Fibroblast of lung (primary cell): ENCODE results near the gene WDPCP. TPM values are rescaled to one million over a fixed set of nuclear protein-coding genes. Genes with fewer than 3 reads are reported as not detected.
A peak's percentile ranks its signal among the peaks of the same experiment; 100 is the strongest.

ENCODE experiments used
- DNase-seq, 2 donors: peaks; one replicate each; pipeline versions ENCODE4 v3.0.0 to v3.0.0-alpha.2; 2010; ENCODE audit warnings: low read depth in 2 of 2
- H2AFZ ChIP-seq: 2 replicates; pipeline ENCODE4 v1.5.1; 2012; ENCODE audit warnings: low read length, control low read depth, inconsistent platforms
- H3K27ac ChIP-seq: 2 replicates; pipeline ENCODE4 v1.5.1; 2011; ENCODE audit warnings: low read length, control low read depth; ENCODE audit not compliant: insufficient read depth
- H3K27me3 ChIP-seq: 2 replicates; pipeline ENCODE4 v1.5.1; 2011; ENCODE audit warnings: mild to moderate bottlenecking, low read length; ENCODE audit not compliant: control insufficient read depth, insufficient read depth
- H3K36me3 ChIP-seq: 2 replicates; pipeline ENCODE4 v1.5.1; 2011; ENCODE audit warnings: low read length; ENCODE audit not compliant: control insufficient read depth, insufficient read depth
- H3K4me1 ChIP-seq: 2 replicates; pipeline ENCODE4 v1.5.1; 2011; ENCODE audit warnings: low read length; ENCODE audit not compliant: control insufficient read depth, insufficient read depth; ENCODE audit errors: extremely low read depth
- H3K4me2 ChIP-seq: 2 replicates; pipeline ENCODE4 v1.5.1; 2011; ENCODE audit warnings: low read length, control low read depth; ENCODE audit not compliant: insufficient read depth; ENCODE audit errors: extremely low read depth
- H3K4me3 ChIP-seq, 4 experiments: fragments of 200-600 bp in 1 of 4; sonication (generic) in 1 of 4; replicated peaks in 1 of 4; 2 replicates each; pipeline ENCODE4 v1.5.1; 2011 to 2016; ENCODE audit warnings: low read length in 4 of 4, low read depth in 3 of 4, mild to moderate bottlenecking in 3 of 4, control low read depth in 2 of 4, inconsistent platforms in 1 of 4, mixed read lengths in 1 of 4; ENCODE audit not compliant: insufficient read depth in 1 of 4; ENCODE audit errors: control extremely low read depth in 1 of 4
- H3K79me2 ChIP-seq: 2 replicates; pipeline ENCODE4 v1.5.1; 2012; ENCODE audit warnings: mild to moderate bottlenecking, low read length, inconsistent platforms; ENCODE audit not compliant: control insufficient read depth, insufficient read depth
- H3K9ac ChIP-seq: 2 replicates; pipeline ENCODE4 v1.5.1; 2011; ENCODE audit warnings: mild to moderate bottlenecking, low read length, control low read depth; ENCODE audit not compliant: insufficient read depth
- H3K9me3 ChIP-seq: 2 replicates; pipeline ENCODE4 v1.5.1; 2012; ENCODE audit warnings: low read depth, low read length; ENCODE audit not compliant: control insufficient read depth, insufficient read depth
- H4K20me1 ChIP-seq: 2 replicates; pipeline ENCODE4 v1.5.1; 2011; ENCODE audit warnings: low read length; ENCODE audit not compliant: control insufficient read depth, insufficient read depth; ENCODE audit errors: extremely low read depth
- EZH2 ChIP-seq: IDR thresholded peaks from 2 replicates; pipeline ENCODE4 v1.5.1; 2012; ENCODE audit warnings: low read length, control low read depth, mild to moderate bottlenecking; ENCODE audit errors: missing control alignments
- polyA plus RNA-seq, 2 donors: library from polyadenylated mRNA; depleted of rRNA in 1 of 2; stranded (reverse) in 1 of 2; unstranded in 1 of 2; fragments of >200 nt; gene quantifications; 2 replicates each; pipeline ENCODE4 v1.2.1, GENCODE V29; 2011 to 2012; ENCODE audit warnings: missing spikeins in 1 of 2
- total RNA-seq: library from RNA; depleted of rRNA; stranded (reverse); fragments of >200 nt; gene quantifications from 2 replicates; pipeline ENCODE4 v1.2.1, GENCODE V29; 2014
- TF ChIP-seq, protein P1 (sequence below), 2 donors: IDR thresholded peaks in 1 of 2; conservative IDR thresholded peaks in 1 of 2; 1 replicate in 1 of 2; 2 replicates in 1 of 2; pipeline ENCODE4 v1.5.1; 2011 to 2012; ENCODE audit warnings: low read length in 2 of 2, control low read depth in 1 of 2, inconsistent platforms in 1 of 2, low read depth in 1 of 2, mild to moderate bottlenecking in 1 of 2

The WDPCP gene
- total and polyA plus RNA-seq, 2 donors (not counting 1 experiment from before 2014, with no cell fraction given) = 5.2 to 8.4 TPM

DNA sequence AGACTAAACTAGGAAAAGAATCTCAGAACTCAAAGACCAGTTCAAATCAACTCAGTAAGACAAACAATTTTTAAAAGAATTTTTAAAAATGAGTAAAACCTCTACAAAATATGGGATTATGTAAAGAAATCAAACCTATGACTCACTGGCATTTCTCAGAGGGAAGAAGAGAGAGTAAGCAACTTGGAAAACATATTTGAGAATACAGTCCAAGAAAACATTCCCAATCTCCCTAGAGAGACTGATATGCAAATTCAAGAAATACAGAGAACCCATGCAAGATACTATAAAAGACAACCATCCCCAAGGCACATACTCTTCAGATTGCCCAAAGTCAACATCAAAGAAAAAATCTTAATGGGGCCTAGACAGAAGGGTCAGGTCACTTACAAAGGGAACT lies 162.7 kb downstream of the WDPCP start:
- no peak for TF ChIP-seq EZH2
- TF ChIP-seq, protein P1, sequence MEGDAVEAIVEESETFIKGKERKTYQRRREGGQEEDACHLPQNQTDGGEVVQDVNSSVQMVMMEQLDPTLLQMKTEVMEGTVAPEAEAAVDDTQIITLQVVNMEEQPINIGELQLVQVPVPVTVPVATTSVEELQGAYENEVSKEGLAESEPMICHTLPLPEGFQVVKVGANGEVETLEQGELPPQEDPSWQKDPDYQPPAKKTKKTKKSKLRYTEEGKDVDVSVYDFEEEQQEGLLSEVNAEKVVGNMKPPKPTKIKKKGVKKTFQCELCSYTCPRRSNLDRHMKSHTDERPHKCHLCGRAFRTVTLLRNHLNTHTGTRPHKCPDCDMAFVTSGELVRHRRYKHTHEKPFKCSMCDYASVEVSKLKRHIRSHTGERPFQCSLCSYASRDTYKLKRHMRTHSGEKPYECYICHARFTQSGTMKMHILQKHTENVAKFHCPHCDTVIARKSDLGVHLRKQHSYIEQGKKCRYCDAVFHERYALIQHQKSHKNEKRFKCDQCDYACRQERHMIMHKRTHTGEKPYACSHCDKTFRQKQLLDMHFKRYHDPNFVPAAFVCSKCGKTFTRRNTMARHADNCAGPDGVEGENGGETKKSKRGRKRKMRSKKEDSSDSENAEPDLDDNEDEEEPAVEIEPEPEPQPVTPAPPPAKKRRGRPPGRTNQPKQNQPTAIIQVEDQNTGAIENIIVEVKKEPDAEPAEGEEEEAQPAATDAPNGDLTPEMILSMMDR (conservative IDR thresholded peaks at IDR 0.05 in 1 of 2, IDR thresholded peaks at IDR 0.05 in 1 of 2; ENCODE audit: low read depth in 1 of 2, low read length in 2 of 2) = no peak
- Histone ChIP-seq H4K20me1 (no peaks in the 10 kb centered on the region), H2AFZ (no peak overlapping the region), H3K4me1 (no peaks in the 10 kb centered on the region), H3K9me3 (no peaks in the 10 kb centered on the region), H3K4me2 (no peak overlapping the region), H3K27me3 (no peaks in the 10 kb centered on the region), H3K36me3 (no peaks in the 10 kb centered on the region), H3K27ac (no peak overlapping the region), H3K9ac (no peak overlapping the region), H3K4me3 (no peak overlapping the region), H3K79me2 (no peaks in the 10 kb centered on the region)
- DNase-seq = no peak

DNA sequence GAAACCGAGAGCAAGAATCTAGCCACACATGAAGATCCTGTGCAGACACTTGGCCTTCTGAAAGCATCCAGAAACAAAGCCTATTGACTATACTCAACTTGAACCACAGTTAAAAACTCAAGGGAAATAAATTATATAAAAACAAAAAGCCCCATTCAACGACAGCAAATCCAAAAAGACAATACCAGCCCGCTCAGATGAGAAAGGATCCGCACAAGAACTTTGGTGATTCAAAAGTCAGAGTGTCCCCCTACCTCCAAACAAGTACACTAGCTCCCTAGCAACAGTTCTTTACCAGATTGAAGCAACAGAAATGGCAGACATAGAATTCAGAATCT lies 163.2 kb downstream of the WDPCP start:
- H3K27me3 ChIP-seq = no peaks in the 10 kb centered on the region
- H3K79me2 ChIP-seq = no peaks in the 10 kb centered on the region
- no peak overlapping the region for H2AFZ ChIP-seq
- H3K4me2 ChIP-seq = no peak overlapping the region
- no peak overlapping the region for H3K27ac ChIP-seq
- H3K4me3 ChIP-seq = no peak overlapping the region
- no peaks in the 10 kb centered on the region for H4K20me1 ChIP-seq
- DNase-seq = no peak
- H3K4me1 ChIP-seq = no peaks in the 10 kb centered on the region
- H3K9me3 ChIP-seq = no peaks in the 10 kb centered on the region
- H3K36me3 ChIP-seq = no peaks in the 10 kb centered on the region
- H3K9ac ChIP-seq = no peak overlapping the region
- TF ChIP-seq, protein P1 (conservative IDR thresholded peaks at IDR 0.05 in 1 of 2, IDR thresholded peaks at IDR 0.05 in 1 of 2; ENCODE audit: low read depth in 1 of 2, low read length in 2 of 2) = no peak
- no peak for TF ChIP-seq EZH2

DNA sequence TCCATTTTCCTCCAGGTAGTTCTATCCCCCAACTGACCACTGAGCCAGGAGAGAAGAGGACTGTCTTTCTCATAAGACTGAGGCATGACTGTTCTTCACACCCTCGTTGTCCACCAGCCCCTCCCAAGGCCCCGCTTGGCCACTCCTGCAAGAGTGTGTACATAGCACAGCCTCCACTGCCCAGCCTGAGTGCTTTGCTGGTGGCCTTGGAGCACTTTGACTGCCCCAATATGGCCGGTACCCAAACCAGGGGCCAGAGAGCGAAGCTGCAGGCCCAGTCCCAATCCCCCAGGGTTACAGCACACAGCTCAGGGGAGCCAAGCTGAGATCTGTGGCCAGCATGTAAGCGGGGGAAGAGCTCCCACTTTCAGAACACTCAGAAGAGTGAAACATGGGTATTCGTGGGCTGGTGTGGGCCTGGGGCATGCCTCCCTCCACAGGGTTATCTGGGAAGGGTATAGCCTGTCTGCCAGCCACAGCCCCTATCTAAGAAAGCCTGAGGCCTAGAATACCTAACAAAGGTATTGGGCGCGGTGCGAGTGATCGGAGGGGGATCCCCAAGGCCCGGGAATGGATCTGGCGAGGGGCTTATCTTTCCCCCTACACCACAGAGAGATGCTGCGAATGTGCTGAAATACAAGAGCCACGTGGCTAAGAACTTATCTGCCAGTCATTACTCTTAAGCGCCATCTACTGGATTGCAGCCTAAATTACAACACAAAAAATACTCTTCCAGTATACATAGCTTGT lies 163.8 kb downstream of the WDPCP start:
- H4K20me1 ChIP-seq = no peaks in the 10 kb centered on the region
- no peak overlapping the region for H3K4me3 ChIP-seq
- H3K79me2 ChIP-seq = no peaks in the 10 kb centered on the region
- no peak overlapping the region for H3K9ac ChIP-seq
- no peak overlapping the region for H3K4me2 ChIP-seq
- no peak overlapping the region for H3K27ac ChIP-seq
- H3K9me3 ChIP-seq = no peaks in the 10 kb centered on the region
- no peaks in the 10 kb centered on the region for H3K36me3 ChIP-seq
- H3K4me1 ChIP-seq = no peaks in the 10 kb centered on the region
- TF ChIP-seq EZH2 = no peak
- TF ChIP-seq, protein P1 (conservative IDR thresholded peaks at IDR 0.05 in 1 of 2, IDR thresholded peaks at IDR 0.05 in 1 of 2; ENCODE audit: low read depth in 1 of 2, low read length in 2 of 2) = peak; percentile 31 to 65
- DNase-seq = peak; percentile 12 to 59
- no peaks in the 10 kb centered on the region for H3K27me3 ChIP-seq
- H2AFZ ChIP-seq = no peak overlapping the region
